HG02678 (cell line): ENCODE results near the gene KRT28.

Source experiments
- ATAC-seq: cut with Tn5 transposase; IDR thresholded peaks from one replicate; pipeline ENCODE4 v1.9.1; 2021; ENCODE audit warnings: mild to moderate bottlenecking, moderate library complexity; ENCODE audit not compliant: unreplicated experiment

Gene KRT28

GRCh38 chr17:40799859-40800258 lies at the start of gene KRT28:
Gene KRT28, minus strand, starts transcription at chr17:40799959. Its CDS starts 66 bp downstream, at chr17:40799893.
- no peak for ATAC-seq

DNA sequence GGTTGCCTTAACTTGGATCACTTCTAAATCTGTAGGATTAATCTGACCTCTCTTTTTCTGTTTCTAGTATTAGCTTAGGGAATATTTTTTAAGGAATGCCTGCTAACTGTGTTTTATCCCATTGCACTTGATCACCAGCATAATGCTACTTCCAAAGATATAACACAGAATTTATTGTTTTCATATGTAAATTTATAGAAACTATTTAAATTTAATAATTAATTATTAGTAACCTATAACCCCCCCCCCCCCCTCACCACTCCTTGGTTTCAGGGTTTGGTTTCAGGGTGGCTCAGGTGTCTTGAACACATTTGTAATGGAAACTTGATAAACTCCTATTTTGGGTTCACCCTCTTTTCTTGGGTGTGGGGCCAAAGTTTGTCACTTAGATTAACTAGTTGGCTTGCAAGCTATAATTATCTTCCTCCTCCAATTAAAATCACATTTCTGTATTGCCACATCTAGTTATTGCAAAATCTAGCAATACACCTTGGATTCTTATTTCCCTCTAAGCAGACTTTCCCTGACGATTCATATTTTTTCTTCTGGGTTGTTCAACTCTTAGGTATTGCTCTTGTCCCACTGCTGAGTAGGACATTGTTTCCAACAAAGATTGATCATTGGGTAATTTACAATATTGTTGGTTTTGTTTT lies 49.0 kb upstream of the KRT28 start:
- no peak for ATAC-seq

DNA sequence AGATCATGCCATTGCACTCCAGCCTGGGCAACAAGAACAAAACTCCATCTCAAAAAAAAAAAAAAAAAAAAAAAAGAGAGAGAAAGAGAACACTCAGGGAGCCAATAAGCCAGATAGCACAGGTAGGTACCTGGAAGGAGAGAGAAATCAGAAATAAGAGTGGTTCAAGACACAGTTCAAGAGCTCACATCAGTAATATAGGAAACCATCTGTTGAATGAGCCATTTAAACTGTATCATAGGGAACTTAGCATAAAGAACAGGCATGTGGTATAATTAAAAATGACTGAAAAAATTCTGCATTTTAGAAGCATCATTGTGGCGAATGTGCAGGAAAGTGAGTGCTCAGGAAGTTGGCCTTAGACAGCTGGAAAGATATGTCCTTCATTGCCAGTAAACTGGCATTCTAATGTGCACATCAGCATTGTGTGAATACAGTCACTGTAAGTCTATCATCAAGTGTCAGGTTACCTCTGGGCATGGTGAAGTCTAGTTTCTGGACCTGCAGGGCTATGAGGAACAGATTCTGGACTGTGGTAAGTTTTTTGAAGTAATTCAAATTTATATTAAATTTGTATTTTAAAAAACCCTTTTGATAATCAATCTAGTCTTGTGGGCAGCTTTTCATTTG lies 46.9 kb upstream of the KRT28 start:
- ATAC-seq = no peak

GRCh38 chr17:40844671-40845107 lies 44.9 kb upstream of the KRT28 start:
- no peak for ATAC-seq

DNA sequence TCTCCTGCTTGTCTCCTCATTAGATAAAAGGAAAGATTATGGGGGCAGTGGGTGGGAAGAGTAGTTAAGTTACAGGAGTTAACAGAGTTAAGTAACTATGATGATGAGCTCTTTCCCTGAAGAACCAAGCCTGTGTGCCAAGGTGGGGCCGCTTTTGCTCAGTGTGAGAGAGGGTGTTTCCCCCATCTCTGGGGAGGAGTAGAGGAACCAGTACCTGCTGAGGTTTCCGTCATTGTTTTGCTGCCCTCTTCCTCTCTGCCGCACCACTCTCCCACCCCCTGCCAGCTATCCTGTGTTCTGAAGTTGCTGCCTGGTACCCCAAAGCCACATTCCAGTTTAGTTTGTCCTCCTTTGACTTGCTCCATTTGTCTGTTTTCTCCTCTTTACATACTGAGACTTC lies 43.5 kb upstream of the KRT28 start:
- no peak for ATAC-seq

GRCh38 chr17:40841246-40841645 lies 41.5 kb upstream of the KRT28 start:
- no peak for ATAC-seq

- no peak for ATAC-seq
Measured at GRCh38 chr17:40839194-40839593, 39.4 kb upstream of the KRT28 start.

GRCh38 chr17:40836020-40836419 lies 36.3 kb upstream of the KRT28 start:
- no peak for ATAC-seq

GRCh38 chr17:40833882-40834281 lies 34.1 kb upstream of the KRT28 start:
- no peak for ATAC-seq

- ATAC-seq = no peak
Measured at GRCh38 chr17:40832840-40833239, 33.1 kb upstream of the KRT28 start.

- ATAC-seq = no peak
Measured at GRCh38 chr17:40830085-40830776, 30.5 kb upstream of the KRT28 start.

DNA sequence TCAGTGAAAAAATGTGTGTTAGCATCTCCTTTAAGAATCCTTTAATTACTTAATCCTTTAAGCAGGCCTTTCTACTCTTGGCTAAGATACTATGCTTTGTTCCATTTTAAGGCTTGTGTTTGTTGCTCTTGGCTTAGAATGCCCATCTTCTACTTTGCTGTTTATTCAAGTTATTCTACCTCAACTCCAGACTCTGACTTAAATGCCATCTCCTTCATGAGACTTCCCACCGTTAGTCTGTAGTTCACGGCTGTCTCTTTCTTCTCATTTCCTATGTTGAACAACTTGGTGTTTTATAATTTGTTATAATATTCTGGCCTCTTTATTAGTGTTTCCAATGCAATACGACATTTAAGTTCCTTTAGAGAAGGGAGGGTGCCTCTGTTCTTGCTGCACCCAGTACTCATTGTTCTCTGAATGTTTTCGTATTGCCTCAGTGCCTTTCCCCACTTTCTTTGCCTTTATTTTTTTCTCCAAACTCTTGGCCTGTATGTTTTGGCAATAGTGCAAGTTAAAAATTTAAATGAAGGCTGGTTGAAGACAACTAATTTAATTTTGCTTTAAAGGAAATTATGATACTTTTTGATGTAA lies 28.8 kb upstream of the KRT28 start:
- no peak for ATAC-seq

- no peak for ATAC-seq
Measured at GRCh38 chr17:40827746-40828453, 28.1 kb upstream of the KRT28 start.

DNA sequence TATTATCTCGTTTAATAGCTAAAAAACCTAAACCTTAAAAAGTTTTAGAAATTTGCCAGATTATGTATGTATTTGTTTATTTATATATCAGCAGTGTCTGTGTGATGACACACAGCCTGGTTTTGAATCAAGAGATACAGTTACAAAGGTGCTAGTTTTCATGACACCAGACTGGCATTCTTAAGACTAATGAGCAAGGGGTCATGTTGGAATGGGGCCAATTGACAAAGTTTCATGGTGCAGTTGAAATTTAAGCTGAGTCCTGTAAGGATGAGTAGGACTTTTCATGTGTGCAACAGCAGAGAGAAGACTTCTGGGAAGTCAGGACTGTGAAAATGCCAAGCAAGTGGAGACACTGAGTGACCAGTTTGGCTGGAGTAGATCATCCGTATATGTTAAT lies 25.8 kb upstream of the KRT28 start:
- no peak for ATAC-seq

GRCh38 chr17:40824015-40824832 lies 24.5 kb upstream of the KRT28 start:
- ATAC-seq = no peak

GRCh38 chr17:40822132-40822812 lies 22.5 kb upstream of the KRT28 start, which contains the start of gene KRT10:
Gene KRT10, minus strand, starts transcription at chr17:40822614. Its CDS starts 29 bp downstream, at chr17:40822585.
- no peak for ATAC-seq

DNA sequence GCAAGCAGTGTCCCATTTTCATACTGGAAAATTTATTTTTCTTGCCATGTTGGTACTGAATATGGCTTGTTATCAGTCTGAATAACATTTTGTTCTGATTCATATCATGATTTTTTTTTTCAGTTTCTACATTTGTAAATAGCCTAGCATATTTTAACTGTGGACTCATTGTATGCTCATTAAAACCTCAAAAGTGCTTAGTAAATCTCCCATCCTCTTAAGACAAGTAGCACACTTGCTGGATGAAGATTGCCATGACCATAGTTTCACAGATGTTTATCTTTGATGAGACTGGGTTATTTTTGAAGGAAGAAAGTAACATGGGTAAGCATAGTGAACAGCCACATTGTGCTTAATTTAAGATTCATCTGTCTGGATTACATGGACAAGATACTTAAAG lies 21.8 kb upstream of the KRT28 start:
- ATAC-seq = no peak

GRCh38 chr17:40820228-40820838 lies 20.6 kb upstream of the KRT28 start:
- ATAC-seq = no peak

- ATAC-seq = no peak
Measured at GRCh38 chr17:40819528-40820125, 19.9 kb upstream of the KRT28 start.
